Measurements from ENCODE around the gene TXLNG. TPM values are rescaled to one million over a fixed set of nuclear protein-coding genes. Genes with fewer than 3 reads are reported as not detected.

TXLNG gene
- polyA plus RNA-seq, 1 experiment, result 4.5 TPM

- Histone ChIP-seq H3K4me3 (ENCODE audit: low read depth, low read length) (no peak overlapping the region), H3K27me3 (ENCODE audit: control insufficient read depth, insufficient read depth, low read length) (no peaks in the 10 kb centered on the region), H3K36me3 (ENCODE audit: control insufficient read depth, insufficient read depth, low read length) (no peaks in the 10 kb centered on the region; the same call in 1 of the 2 replicates)
- ChIA-PET POLR2A (no interaction called here), CTCF (no interaction called here)
- TF ChIP-seq CTCF (IDR thresholded peaks at IDR 0.05; ENCODE audit: insufficient read depth, low read depth, low read length), result no peak
- DNase-seq (ENCODE audit: low read depth), result no peak
Observed at GRCh38 chrX:16762579-16762978, 23.7 kb upstream of the TXLNG start.

GRCh38 chrX:16765594-16765993, 20.7 kb upstream of the TXLNG start:
- H3K4me3 ChIP-seq (ENCODE audit: low read depth, low read length), result no peak overlapping the region
- DNase-seq (ENCODE audit: low read depth), result no peak
- POLR2A ChIA-PET, result no interaction called here
- no peaks in the 10 kb centered on the region for H3K36me3 ChIP-seq (ENCODE audit: control insufficient read depth, insufficient read depth, low read length)
- no peak for TF ChIP-seq CTCF (IDR thresholded peaks at IDR 0.05; ENCODE audit: insufficient read depth, low read depth, low read length)
- CTCF ChIA-PET, result interaction anchor here (0.5 to 0.9 kb wide), 2 partner anchors 21 to 286 kb away, joined by 3 read pairs; no protein-coding TSS in a partner anchor
- H3K27me3 ChIP-seq (ENCODE audit: control insufficient read depth, insufficient read depth, low read length), result no peaks in the 10 kb centered on the region

- no peak for TF ChIP-seq CTCF (IDR thresholded peaks at IDR 0.05; ENCODE audit: insufficient read depth, low read depth, low read length)
- ChIA-PET POLR2A (no interaction called here), CTCF (no interaction called here)
- no peaks in the 10 kb centered on the region for H3K27me3 ChIP-seq (ENCODE audit: control insufficient read depth, insufficient read depth, low read length)
- DNase-seq (ENCODE audit: low read depth), result no peak
- H3K36me3 ChIP-seq (ENCODE audit: control insufficient read depth, insufficient read depth, low read length), result no peaks in the 10 kb centered on the region
- H3K4me3 ChIP-seq (ENCODE audit: low read depth, low read length), result no peak overlapping the region
Observed at GRCh38 chrX:16770970-16771482, 15.2 kb upstream of the TXLNG start.

- TF ChIP-seq CTCF (IDR thresholded peaks at IDR 0.05; ENCODE audit: insufficient read depth, low read depth, low read length), result no peak
- DNase-seq (ENCODE audit: low read depth), result no peak
- Histone ChIP-seq H3K27me3 (ENCODE audit: control insufficient read depth, insufficient read depth, low read length) (no peaks in the 10 kb centered on the region), H3K36me3 (ENCODE audit: control insufficient read depth, insufficient read depth, low read length) (no peaks in the 10 kb centered on the region), H3K4me3 (ENCODE audit: low read depth, low read length) (no peak overlapping the region)
- ChIA-PET CTCF (no interaction called here), POLR2A (interaction anchor here (0.7 kb wide), 1 partner anchor 51 kb away, joined by 7 read pairs; no protein-coding TSS in a partner anchor)
Observed at GRCh38 chrX:16771483-16772398, 14.5 kb upstream of the TXLNG start.

GRCh38 chrX:16772460-16772859, 13.8 kb upstream of the TXLNG start:
- CTCF ChIA-PET, result no interaction called here
- Histone ChIP-seq H3K27me3 (ENCODE audit: control insufficient read depth, insufficient read depth, low read length) (no peaks in the 10 kb centered on the region), H3K36me3 (ENCODE audit: control insufficient read depth, insufficient read depth, low read length) (no peaks in the 10 kb centered on the region), H3K4me3 (ENCODE audit: low read depth, low read length) (no peak overlapping the region)
- no peak for DNase-seq (ENCODE audit: low read depth)
- POLR2A ChIA-PET, result no interaction called here
- no peak for TF ChIP-seq CTCF (IDR thresholded peaks at IDR 0.05; ENCODE audit: insufficient read depth, low read depth, low read length)

Measured in BJ (cell line).